Smooth muscle cell (in vitro differentiated cells): Measurements from ENCODE around the gene INTU. TPM values are rescaled to one million over a fixed set of nuclear protein-coding genes. Genes with fewer than 3 reads are reported as not detected.

Experiments used
- DNase-seq: peaks from one replicate; lab custom pipeline; 2025; ENCODE audit not compliant: unreplicated experiment; lab: John Stamatoyannopoulos, UW
- H2AFZ ChIP-seq: fragments of 200-600 bp; sonication (generic); 2 replicates; pipeline ENCODE4 v1.6.0; 2016; ENCODE audit warnings: antibody characterized with exemption, low read depth, mild to moderate bottlenecking
- H3F3A ChIP-seq: fragments of 200-600 bp; sonication (generic); 2 replicates; pipeline ENCODE4 v1.6.0; 2017; ENCODE audit warnings: antibody characterized with exemption, low read depth
- H3K27ac ChIP-seq: fragments of 200-600 bp; sonication (generic); 2 replicates; pipeline ENCODE4 v1.5.1; 2016; ENCODE audit warnings: low read depth, mild to moderate bottlenecking
- H3K27me3 ChIP-seq: fragments of 200-600 bp; sonication (generic); 2 replicates; pipeline ENCODE4 v1.6.1; 2016; ENCODE audit warnings: low read depth, mild to moderate bottlenecking
- H3K36me3 ChIP-seq: fragments of 200-600 bp; sonication (generic); 2 replicates; pipeline ENCODE4 v1.5.1; 2016; ENCODE audit warnings: low read depth
- H3K4me1 ChIP-seq: fragments of 200-600 bp; sonication (generic); 2 replicates; pipeline ENCODE4 v1.5.1; 2016; ENCODE audit warnings: low read depth
- H3K4me2 ChIP-seq: fragments of 200-600 bp; sonication (generic); 2 replicates; pipeline ENCODE4 v1.6.0; 2016; ENCODE audit warnings: mild to moderate bottlenecking
- H3K4me3 ChIP-seq: fragments of 200-600 bp; sonication (generic); 2 replicates; pipeline ENCODE4 v1.5.1; 2016; ENCODE audit warnings: mild to moderate bottlenecking
- H3K79me2 ChIP-seq: fragments of 200-600 bp; sonication (generic); 2 replicates; pipeline ENCODE4 v1.6.0; 2016; ENCODE audit warnings: low read depth, mild to moderate bottlenecking
- H3K9ac ChIP-seq: fragments of 200-600 bp; sonication (generic); 2 replicates; pipeline ENCODE4 v1.6.0; 2016; ENCODE audit warnings: low read depth
- H3K9me3 ChIP-seq: fragments of 200-600 bp; sonication (generic); replicated peaks from 2 replicates; pipeline ENCODE4 v1.5.1; 2016; ENCODE audit warnings: low read depth
- H4K20me1 ChIP-seq: fragments of 200-600 bp; sonication (generic); 2 replicates; pipeline ENCODE4 v1.6.0; 2016; ENCODE audit warnings: low read depth
- WGBS: methylation state at CpG from one replicate; pipeline ENCODE4 v1.1.7; 2016; ENCODE audit warnings: low lambda C conversion rate; 5-methylcytosine and 5-hydroxymethylcytosine counted together
- polyA plus RNA-seq: library from polyadenylated mRNA; unstranded; fragments of >200 nt; fragmentation: Nextera tagmentation; extraction: Ambion mirVana; gene quantifications from 2 replicates; pipeline ENCODE4 v1.2.1, GENCODE V29; 2016
- total RNA-seq: library from RNA; depleted of rRNA; stranded (reverse); fragments of >200 nt; gene quantifications from 2 replicates; pipeline ENCODE4 v1.2.3, GENCODE V29; 2014
- TF ChIP-seq, protein P1 (sequence below): fragments of 200-600 bp; sonication (generic); IDR thresholded peaks from 2 replicates; pipeline ENCODE4 v1.5.1; 2017; ENCODE audit warnings: borderline replicate concordance, mild to moderate bottlenecking, antibody characterized with exemption; ENCODE audit not compliant: insufficient read depth, poor library complexity, severe bottlenecking

The INTU gene
- total and polyA plus RNA-seq, 2 experiments from 2014 or later, result 4.3 to 32.8 TPM

DNA sequence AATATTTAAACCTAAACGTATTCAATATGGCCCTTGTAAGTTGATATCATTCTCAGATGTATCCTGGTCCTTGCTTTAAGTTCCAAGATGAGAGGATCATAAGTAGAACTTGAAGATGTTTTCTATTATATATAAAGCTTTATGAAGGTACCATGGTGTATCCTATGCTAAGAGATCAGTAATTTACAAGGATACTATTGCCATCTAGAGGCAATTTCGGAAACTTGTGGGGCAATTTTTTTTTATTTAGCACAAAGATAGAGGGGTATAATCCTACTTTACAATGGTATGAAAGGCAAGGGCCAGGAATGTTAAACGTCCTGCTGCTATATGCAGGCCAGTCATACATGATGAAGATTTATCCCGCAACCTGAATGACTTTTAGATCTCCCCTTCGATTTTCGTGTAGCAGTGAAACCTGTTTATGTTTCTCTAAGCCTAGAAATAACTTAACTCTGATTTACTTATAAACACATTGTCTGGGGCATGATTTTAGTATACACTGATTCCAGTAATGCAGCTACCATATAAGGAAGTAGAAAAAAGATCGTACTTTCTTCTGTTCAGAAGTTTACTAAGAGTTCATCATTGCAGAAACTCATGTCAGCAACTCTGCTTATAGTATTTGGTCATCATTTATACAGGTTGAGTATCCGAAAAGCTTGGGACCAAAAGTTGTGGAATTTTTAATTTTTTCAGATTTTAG, 100.0 kb downstream of the INTU start:
- H3K36me3 ChIP-seq, result no peaks in the 10 kb centered on the region
- WGBS, result 30% methylated on average over 8 of the region's 8 CpGs
- H3K4me2 ChIP-seq, result no peak overlapping the region
- no peaks in the 10 kb centered on the region for H3K79me2 ChIP-seq
- no peak for DNase-seq
- no peaks in the 10 kb centered on the region for H3K4me1 ChIP-seq
- H3K9me3 ChIP-seq, result no peaks in the 10 kb centered on the region
- H3F3A ChIP-seq, result no peaks in the 10 kb centered on the region
- no peak overlapping the region for H3K9ac ChIP-seq
- no peaks in the 10 kb centered on the region for H3K27me3 ChIP-seq
- no peaks in the 10 kb centered on the region for H4K20me1 ChIP-seq
- no peak overlapping the region for H2AFZ ChIP-seq
- no peak overlapping the region for H3K4me3 ChIP-seq
- TF ChIP-seq, protein P1, sequence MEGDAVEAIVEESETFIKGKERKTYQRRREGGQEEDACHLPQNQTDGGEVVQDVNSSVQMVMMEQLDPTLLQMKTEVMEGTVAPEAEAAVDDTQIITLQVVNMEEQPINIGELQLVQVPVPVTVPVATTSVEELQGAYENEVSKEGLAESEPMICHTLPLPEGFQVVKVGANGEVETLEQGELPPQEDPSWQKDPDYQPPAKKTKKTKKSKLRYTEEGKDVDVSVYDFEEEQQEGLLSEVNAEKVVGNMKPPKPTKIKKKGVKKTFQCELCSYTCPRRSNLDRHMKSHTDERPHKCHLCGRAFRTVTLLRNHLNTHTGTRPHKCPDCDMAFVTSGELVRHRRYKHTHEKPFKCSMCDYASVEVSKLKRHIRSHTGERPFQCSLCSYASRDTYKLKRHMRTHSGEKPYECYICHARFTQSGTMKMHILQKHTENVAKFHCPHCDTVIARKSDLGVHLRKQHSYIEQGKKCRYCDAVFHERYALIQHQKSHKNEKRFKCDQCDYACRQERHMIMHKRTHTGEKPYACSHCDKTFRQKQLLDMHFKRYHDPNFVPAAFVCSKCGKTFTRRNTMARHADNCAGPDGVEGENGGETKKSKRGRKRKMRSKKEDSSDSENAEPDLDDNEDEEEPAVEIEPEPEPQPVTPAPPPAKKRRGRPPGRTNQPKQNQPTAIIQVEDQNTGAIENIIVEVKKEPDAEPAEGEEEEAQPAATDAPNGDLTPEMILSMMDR, result peak; percentile 60
- H3K27ac ChIP-seq, result no peak overlapping the region

DNA sequence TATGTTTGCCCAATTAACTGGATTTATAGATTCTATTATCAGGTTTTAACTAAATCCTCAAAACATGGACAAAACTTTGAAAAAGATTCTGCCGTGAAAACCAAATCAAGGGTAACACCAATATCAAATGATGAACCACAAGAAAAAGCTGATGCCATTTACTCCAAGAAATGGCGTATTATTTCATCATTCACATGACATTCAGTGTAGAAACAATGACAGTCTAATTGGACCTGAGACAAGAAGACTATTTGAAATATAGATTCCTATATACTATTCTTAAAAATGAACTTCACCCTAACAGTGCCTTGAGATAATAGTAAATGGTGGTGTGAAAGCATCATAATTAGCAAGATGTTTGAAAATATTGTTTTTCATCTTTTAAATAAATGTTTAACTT, 102.2 kb downstream of the INTU start:
- Histone ChIP-seq H3K9me3 (no peaks in the 10 kb centered on the region), H3K27ac (no peak overlapping the region), H3F3A (no peaks in the 10 kb centered on the region), H3K79me2 (no peaks in the 10 kb centered on the region), H3K9ac (no peak overlapping the region), H4K20me1 (no peaks in the 10 kb centered on the region), H3K36me3 (no peaks in the 10 kb centered on the region), H3K27me3 (no peaks in the 10 kb centered on the region), H2AFZ (no peak overlapping the region), H3K4me3 (no peak overlapping the region), H3K4me2 (no peak overlapping the region), H3K4me1 (no peaks in the 10 kb centered on the region)
- TF ChIP-seq, protein P1, result no peak
- WGBS, result 87% methylated on average over 2 of the region's 2 CpGs
- no peak for DNase-seq

GRCh38 chr4:127737295-127737694, 104.5 kb downstream of the INTU start:
- Histone ChIP-seq H4K20me1 (no peaks in the 10 kb centered on the region), H3K9ac (no peak overlapping the region), H3K4me1 (no peaks in the 10 kb centered on the region), H3K4me3 (no peak overlapping the region), H3K27ac (no peak overlapping the region), H3F3A (no peaks in the 10 kb centered on the region), H3K4me2 (no peak overlapping the region), H3K79me2 (no peaks in the 10 kb centered on the region), H2AFZ (no peak overlapping the region), H3K36me3 (no peaks in the 10 kb centered on the region), H3K9me3 (no peaks in the 10 kb centered on the region), H3K27me3 (no peaks in the 10 kb centered on the region)
- DNase-seq, result no peak
- WGBS, result 76% methylated on average over 4 of the region's 4 CpGs
- TF ChIP-seq, protein P1, result no peak

DNA sequence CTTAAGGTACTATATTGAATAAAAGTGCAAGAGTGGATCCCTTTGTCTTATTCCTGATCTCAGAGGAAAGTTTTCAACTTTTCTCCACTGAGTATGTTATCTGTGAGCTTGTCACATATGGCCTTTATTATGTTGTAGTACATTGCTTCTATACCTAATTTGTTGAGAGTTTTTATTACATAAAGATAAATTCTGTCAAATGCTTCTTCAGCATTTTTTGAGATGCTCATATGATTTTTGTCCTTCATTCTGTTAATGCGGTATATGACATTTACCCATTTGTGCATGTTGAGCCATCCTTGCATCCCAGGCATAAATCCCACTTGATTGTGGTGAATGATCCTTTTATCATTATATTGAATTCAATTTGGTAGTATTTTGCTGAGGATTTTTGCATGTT, 108.5 kb downstream of the INTU start:
- Histone ChIP-seq H3K4me3 (no peak overlapping the region), H3K4me1 (no peaks in the 10 kb centered on the region), H3K4me2 (no peak overlapping the region), H2AFZ (no peak overlapping the region), H3K9ac (no peak overlapping the region), H3K27me3 (no peaks in the 10 kb centered on the region), H3K27ac (no peak overlapping the region), H3F3A (no peaks in the 10 kb centered on the region), H4K20me1 (no peaks in the 10 kb centered on the region), H3K79me2 (no peaks in the 10 kb centered on the region), H3K36me3 (no peaks in the 10 kb centered on the region), H3K9me3 (no peaks in the 10 kb centered on the region)
- TF ChIP-seq, protein P1, result no peak
- WGBS, result 95% methylated on average over 1 of the region's 1 CpG
- no peak for DNase-seq
